ENCODE measurements around the gene WEE2. TPM values are rescaled to one million over a fixed set of nuclear protein-coding genes. Genes with fewer than 3 reads are reported as not detected.
"Not testable (repeated sequence)": the region's sequence is repeated elsewhere in the genome, so short reads cannot be mapped to it uniquely, and the experiment has no call there.

Gene WEE2
- total RNA-seq, 2 donors from 2014 or later: not detected

DNA sequence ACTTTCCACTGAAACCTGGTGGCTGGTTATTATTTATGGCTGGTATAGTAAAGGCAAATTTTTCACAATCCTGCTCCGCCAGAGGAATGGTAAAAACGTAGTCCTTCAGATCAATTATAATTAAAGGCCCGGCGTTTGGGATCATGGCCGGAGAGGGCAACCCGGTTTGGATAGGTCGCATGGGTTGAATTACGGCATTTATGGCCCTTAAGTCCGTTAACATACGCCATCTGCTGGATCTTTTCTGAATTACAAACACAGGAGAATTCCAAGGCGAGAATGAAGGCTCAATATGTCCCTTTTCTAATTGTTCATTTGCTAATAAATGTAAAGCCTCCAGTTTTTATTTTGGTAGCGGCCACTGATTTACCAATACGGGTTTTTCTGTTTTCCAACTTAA lies 44.5 kb downstream of the WEE2 start:
- intact Hi-C loops (cut with DNase I): no loop called here
- no peaks in the 10 kb centered on the region for H3K27me3 ChIP-seq
- H3K9me3 ChIP-seq: peaks cover 0 to 20% (median 4%) of the 10 kb centered on the region in 3 donors
- DNase-seq: no peak
- no peak overlapping the region for H3K27ac ChIP-seq
- H3K36me3 ChIP-seq (replicated peaks in 1 of 2; ENCODE audit: insufficient read depth in 1 of 2, low read depth in 2 of 2): peaks cover 30 to 40% of the 10 kb centered on the region in 2 donors
- 97 to 99% methylated on average over 13 of the region's 13 CpGs for WGBS, 2 donors
- no peak for ATAC-seq
- H3K4me3 ChIP-seq: no peak overlapping the region
- no peaks in the 10 kb centered on the region for H3K4me1 ChIP-seq
- TF ChIP-seq, protein P1, sequence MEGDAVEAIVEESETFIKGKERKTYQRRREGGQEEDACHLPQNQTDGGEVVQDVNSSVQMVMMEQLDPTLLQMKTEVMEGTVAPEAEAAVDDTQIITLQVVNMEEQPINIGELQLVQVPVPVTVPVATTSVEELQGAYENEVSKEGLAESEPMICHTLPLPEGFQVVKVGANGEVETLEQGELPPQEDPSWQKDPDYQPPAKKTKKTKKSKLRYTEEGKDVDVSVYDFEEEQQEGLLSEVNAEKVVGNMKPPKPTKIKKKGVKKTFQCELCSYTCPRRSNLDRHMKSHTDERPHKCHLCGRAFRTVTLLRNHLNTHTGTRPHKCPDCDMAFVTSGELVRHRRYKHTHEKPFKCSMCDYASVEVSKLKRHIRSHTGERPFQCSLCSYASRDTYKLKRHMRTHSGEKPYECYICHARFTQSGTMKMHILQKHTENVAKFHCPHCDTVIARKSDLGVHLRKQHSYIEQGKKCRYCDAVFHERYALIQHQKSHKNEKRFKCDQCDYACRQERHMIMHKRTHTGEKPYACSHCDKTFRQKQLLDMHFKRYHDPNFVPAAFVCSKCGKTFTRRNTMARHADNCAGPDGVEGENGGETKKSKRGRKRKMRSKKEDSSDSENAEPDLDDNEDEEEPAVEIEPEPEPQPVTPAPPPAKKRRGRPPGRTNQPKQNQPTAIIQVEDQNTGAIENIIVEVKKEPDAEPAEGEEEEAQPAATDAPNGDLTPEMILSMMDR (IDR thresholded peaks at IDR 0.05): no peak
- TF ChIP-seq POLR2A (IDR thresholded peaks at IDR 0.05): no peak

DNA sequence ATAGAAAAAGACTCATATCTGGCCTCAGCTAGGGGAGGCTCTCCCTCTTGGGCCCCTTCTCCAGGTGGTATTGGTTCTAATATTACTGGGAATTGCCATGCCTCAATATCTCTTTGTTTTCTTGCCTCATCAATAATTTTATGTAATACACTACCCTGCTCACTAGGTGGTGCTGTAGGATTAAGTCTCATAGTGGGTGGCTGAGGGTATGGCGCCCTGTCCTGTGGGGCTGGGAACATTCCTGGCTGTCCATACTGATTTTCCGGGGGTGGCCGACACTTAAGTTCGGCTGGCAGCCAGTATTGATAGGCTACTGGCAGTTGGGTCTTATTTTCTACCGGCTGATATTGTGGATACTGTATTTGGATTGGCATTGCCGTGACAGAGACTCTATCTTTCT lies 46.8 kb downstream of the WEE2 start:
- ATAC-seq (no peak), DNase-seq (no peak)
- H3K36me3 ChIP-seq (replicated peaks in 1 of 2; ENCODE audit: insufficient read depth in 1 of 2, low read depth in 2 of 2): peaks cover 22 to 36% of the 10 kb centered on the region in 2 donors
- no peaks in the 10 kb centered on the region for H3K4me1 ChIP-seq
- TF ChIP-seq, protein P1 (IDR thresholded peaks at IDR 0.05): peak in 6 of 7 experiments; percentile 22 to 61 (median 46)
- no peak for TF ChIP-seq POLR2A (IDR thresholded peaks at IDR 0.05)
- H3K27ac ChIP-seq: no peak overlapping the region
- peaks cover 0 to 20% (median 4%) of the 10 kb centered on the region in 3 donors for H3K9me3 ChIP-seq
- H3K27me3 ChIP-seq: no peaks in the 10 kb centered on the region
- H3K4me3 ChIP-seq: no peak overlapping the region
- WGBS, 2 donors: 83 to 94% methylated on average over 6 of the region's 6 CpGs
- intact Hi-C loops (cut with DNase I): no loop called here

DNA sequence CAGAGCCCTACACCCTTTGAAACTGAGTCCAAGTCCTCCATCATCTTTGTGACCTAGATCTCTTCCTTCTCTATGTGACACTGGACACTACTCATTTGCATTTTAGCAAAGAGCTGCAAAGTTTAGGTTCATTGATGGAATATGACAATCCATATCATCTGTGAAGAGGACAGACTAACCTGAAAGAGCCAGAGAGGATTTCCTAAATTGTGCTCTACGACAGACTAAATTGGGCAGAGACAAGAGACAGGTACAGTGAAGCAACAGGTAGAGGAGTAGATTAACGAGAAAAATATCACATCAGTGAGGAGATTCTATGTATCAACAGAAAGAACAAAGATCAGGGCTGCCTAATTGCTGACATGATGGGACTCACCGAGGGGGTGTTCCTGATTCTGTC lies 55.6 kb downstream of the WEE2 start, which contains the start of gene TAS2R3:
TAS2R3 (plus strand) TSS at position 301 of the 400 bp plus-strand sequence; CDS start at position 363, 62 bp downstream.
- Histone ChIP-seq H3K27ac (no peak within 1 kb of the TSS), H3K4me3 (no peak within 1 kb of the TSS), H3K4me1 (no peaks in the 10 kb centered on the region), H3K27me3 (no peaks in the 10 kb centered on the region), H3K9me3 (no peaks in the 10 kb centered on the region), H3K36me3 (replicated peaks in 1 of 2; ENCODE audit: insufficient read depth in 1 of 2, low read depth in 2 of 2) (peaks cover 0 to 11% of the 10 kb centered on the region in 2 donors)
- DNase-seq: no peak
- 93 to 94% methylated on average over 3 of the region's 3 CpGs for WGBS, 2 donors
- TF ChIP-seq, protein P1 (IDR thresholded peaks at IDR 0.05): no peak
- no peak for TF ChIP-seq POLR2A (IDR thresholded peaks at IDR 0.05)
- intact Hi-C loops (cut with DNase I): no loop called here
- ATAC-seq: no peak

DNA sequence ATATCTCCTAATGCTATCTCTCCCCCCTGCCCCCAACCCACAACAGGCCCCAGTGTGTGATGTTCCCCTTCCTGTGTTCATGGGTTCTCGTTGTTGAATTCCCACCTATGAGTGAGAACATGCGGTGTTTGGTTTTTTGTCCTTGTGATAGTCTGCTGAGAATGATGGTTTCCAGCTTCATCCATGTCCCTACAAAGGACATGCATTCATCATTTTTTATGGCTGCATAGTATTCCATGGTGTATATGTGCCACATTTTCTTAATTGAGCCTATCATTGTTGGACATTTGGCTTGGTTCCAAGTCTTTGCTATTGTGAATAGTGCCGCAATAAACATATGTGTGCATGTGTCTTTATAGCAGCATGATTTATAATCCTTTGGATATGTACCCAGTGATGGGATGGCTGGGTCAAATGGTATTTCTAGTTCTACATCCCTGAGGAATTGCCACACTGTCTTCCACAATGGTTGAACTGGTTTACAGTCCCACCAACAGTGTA lies 62.0 kb downstream of the WEE2 start:
- not testable (repeated sequence) for H3K4me1 ChIP-seq; H3K36me3 ChIP-seq (replicated peaks in 1 of 2; ENCODE audit: insufficient read depth in 1 of 2, low read depth in 2 of 2)

DNA sequence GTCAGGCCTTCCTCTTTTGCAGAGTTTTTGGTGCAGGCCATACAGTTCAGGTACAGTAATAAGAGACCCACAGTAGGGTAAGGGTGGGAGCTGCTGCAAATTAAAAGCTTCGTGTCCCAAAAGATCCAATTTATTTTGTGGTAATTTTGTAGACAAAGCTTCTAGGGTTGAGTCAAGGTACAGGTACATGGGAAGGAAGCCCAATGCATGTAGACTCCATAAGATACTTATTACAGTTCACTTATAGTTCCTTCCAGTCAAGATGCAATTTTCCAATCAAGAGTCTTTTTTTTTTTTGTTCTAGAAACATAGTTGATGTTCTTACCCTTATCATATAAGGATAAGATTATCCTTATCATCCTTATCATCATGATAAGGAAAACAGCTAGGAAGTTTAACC lies 68.2 kb downstream of the WEE2 start, which contains the start of gene TAS2R4:
TAS2R4 (plus strand) TSS at position 301 of the 400 bp plus-strand sequence. CDS start 1,815 bp downstream, outside the sequence.
- no peak within 1 kb of the TSS for H3K27ac ChIP-seq
- H3K27me3 ChIP-seq: no peaks in the 10 kb centered on the region
- no peaks in the 10 kb centered on the region for H3K4me1 ChIP-seq
- DNase-seq (no peak), ATAC-seq (no peak)
- TF ChIP-seq, protein P1 (IDR thresholded peaks at IDR 0.05): no peak
- TF ChIP-seq POLR2A (IDR thresholded peaks at IDR 0.05): no peak
- no peaks in the 10 kb centered on the region for H3K9me3 ChIP-seq
- no peak within 1 kb of the TSS for H3K4me3 ChIP-seq
- WGBS, 2 donors: 96 to 100% methylated on average over 1 of the region's 1 CpG
- intact Hi-C loops (cut with DNase I): no loop called here
- no peaks in the 10 kb centered on the region for H3K36me3 ChIP-seq (replicated peaks in 1 of 2; ENCODE audit: insufficient read depth in 1 of 2, low read depth in 2 of 2)

More for the DNA sequence above, 62.0 kb downstream of the WEE2 start:
- H3K27ac ChIP-seq; intact Hi-C loops (cut with DNase I); H3K4me3 ChIP-seq; H3K9me3 ChIP-seq; DNase-seq; H3K27me3 ChIP-seq; ATAC-seq: not testable (repeated sequence)
- WGBS, 2 donors: 96 to 98% methylated on average over 3 of the region's 3 CpGs

Small RNA genes lying within 50 kb of the gene (small RNA-seq; reads per million reads assigned to genes)
- gene RNU1-82P: not detected

Other genes starting within 250 kb of the WEE2 start
- 10 to 100 TPM; 12.7 to 30.7 TPM for gene AGK, start 156.9 kb upstream of the WEE2 start, total RNA-seq
- gene DENND11, start 6.2 kb upstream of the WEE2 start, total RNA-seq: 10 to 100 TPM; 17.8 to 31.9 TPM
- gene SSBP1, start 30.0 kb downstream of the WEE2 start, total RNA-seq: 10 to 100 TPM; 32.6 to 52.9 TPM
- gene TAS2R3, start 55.7 kb downstream of the WEE2 start, total RNA-seq: 1 to 10 TPM in 1 of 2 donors, not detected in 1; 2.6 TPM
- gene TAS2R4, start 68.3 kb downstream of the WEE2 start, total RNA-seq: 1 to 10 TPM; 1.3 to 3.4 TPM
- 1 to 10 TPM in 1 of 2 donors, under 1 TPM in 1; 0.99 to 1.0 TPM for gene TAS2R5, start 81.9 kb downstream of the WEE2 start, total RNA-seq
- gene PRSS37, start 133.1 kb downstream of the WEE2 start, total RNA-seq: not detected
- gene OR9A4, start 208.0 kb downstream of the WEE2 start, total RNA-seq: not detected
- gene CLEC5A, start 238.6 kb downstream of the WEE2 start, total RNA-seq: 1 to 10 TPM in 1 of 2 donors, under 1 TPM in 1; 0.99 to 1.6 TPM